WTC11 (cell line): ENCODE data around the gene GNAL. TPM values are rescaled to one million over a fixed set of nuclear protein-coding genes. Genes with fewer than 3 reads are reported as not detected.

Experiments used
- microRNA-seq: library from miRNA; unstranded; fragments of <30 nt; microRNA quantifications from one replicate; pipeline ENCODE4 v1.2.0, GENCODE V29; 2022; ENCODE audit warnings: borderline number of aligned reads
- total RNA-seq: library from RNA; stranded (reverse); gene quantifications from 3 replicates; pipeline ENCODE4 v1.2.3, GENCODE V29; 2021

The GNAL gene
- total RNA-seq, 1 experiment from 2014 or later: 22.3 TPM

Small RNA genes within 50 kb of the gene (microRNA-seq; reads per million reads assigned to microRNA genes)
- not detected for gene MIR7153

Other genes starting within 250 kb of the GNAL start
- not detected in 3 replicates for gene SLC35G4, start 79.7 kb upstream of the GNAL start, total RNA-seq
- 34.1 to 37.2 TPM (median 35.5 TPM) in 3 replicates for gene CHMP1B, start 162.1 kb downstream of the GNAL start, total RNA-seq
- 26.4 to 30.6 TPM (median 29.1 TPM) in 3 replicates for gene MPPE1, start 219.1 kb downstream of the GNAL start, total RNA-seq